Measurements from ENCODE around the gene NCOA1. TPM values are rescaled to one million over a fixed set of nuclear protein-coding genes. Genes with fewer than 3 reads are reported as not detected.

Gene NCOA1
- total RNA-seq, 1 experiment from 2014 or later = 24.6 TPM

DNA sequence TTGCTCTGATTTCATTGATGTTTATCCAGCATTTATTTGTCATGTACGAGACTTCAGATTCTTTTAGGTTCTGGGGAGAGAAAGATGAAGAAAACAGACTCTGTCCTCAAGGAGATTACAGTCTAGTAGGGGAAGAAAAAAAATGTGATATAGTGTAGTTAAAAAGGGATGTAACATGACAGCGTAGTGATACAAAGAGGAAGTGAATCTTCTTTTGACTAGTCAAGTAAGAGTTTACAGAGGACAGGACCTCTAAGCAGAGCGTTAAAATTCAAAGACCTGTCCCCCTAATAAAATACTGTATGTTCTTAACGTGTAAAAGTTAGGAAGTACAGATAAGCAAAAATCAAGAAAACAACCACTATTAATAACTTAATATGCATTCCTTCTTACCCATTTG, 47.7 kb downstream of the NCOA1 start:
- in situ Hi-C loops (cut with HindIII; ENCODE audit: low pct_unique_long_range_greater_than_20kb, low sequenced_read_pairs) = no loop called here
- intact Hi-C loops (cut with micrococcal nuclease; ENCODE audit: unreplicated experiment) = no loop called here
- no peak for DNase-seq (ENCODE audit: low read depth, low spot score)

GRCh38 chr2:24539258-24539657, 48.2 kb downstream of the NCOA1 start:
- BruUV-seq (replicated peaks) = no TSS peak
- no peak for TF ChIP-seq SIN3A (IDR thresholded peaks at IDR 0.05; ENCODE audit: borderline replicate concordance, insufficient read depth, low read depth, low read length)
- no peak for TF ChIP-seq REST (IDR thresholded peaks at IDR 0.05; ENCODE audit: insufficient read depth in 1 of 2, low read depth in 2 of 2, low read length in 1 of 2)
- no peak for TF ChIP-seq TCF7L2 (IDR thresholded peaks at IDR 0.05; ENCODE audit: low read depth, low read length)
- no peak for TF ChIP-seq POLR2AphosphoS5 (IDR thresholded peaks at IDR 0.05; ENCODE audit: low read depth, low read length)
- H3K4me1 ChIP-seq (ENCODE audit: control insufficient read depth, insufficient read depth, low read length) = no peaks in the 10 kb centered on the region
- POLR2A ChIA-PET = no interaction called here
- peaks cover 10% of the 10 kb centered on the region; the same call in 1 of the 2 replicates for H3K9me3 ChIP-seq (ENCODE audit: control insufficient read depth, insufficient read depth, low read depth, low read length)
- ATAC-seq (no peak), DNase-seq (ENCODE audit: low read depth, low spot score) (no peak)
- H3K36me3 ChIP-seq (ENCODE audit: control insufficient read depth, insufficient read depth, low read length) = no peaks in the 10 kb centered on the region
- no peak overlapping the region for H3K27ac ChIP-seq (ENCODE audit: low read length)
- intact Hi-C loops (cut with micrococcal nuclease; ENCODE audit: unreplicated experiment) (no loop called here), in situ Hi-C loops (cut with HindIII; ENCODE audit: low pct_unique_long_range_greater_than_20kb, low sequenced_read_pairs) (no loop called here)
- H3K27me3 ChIP-seq (ENCODE audit: control insufficient read depth, insufficient read depth, low read length) = no peaks in the 10 kb centered on the region
- CTCF ChIA-PET = no interaction called here
- no peak overlapping the region for H3K4me3 ChIP-seq (ENCODE audit: low read depth in 2 of 2, low read length in 2 of 2)

More for the DNA sequence above, 47.7 kb downstream of the NCOA1 start:
- no peaks in the 10 kb centered on the region for H3K4me1 ChIP-seq (ENCODE audit: control insufficient read depth, insufficient read depth, low read length)
- no peak overlapping the region for H3K27ac ChIP-seq (ENCODE audit: low read length)
- no peak overlapping the region for H3K4me3 ChIP-seq (ENCODE audit: low read depth in 2 of 2, low read length in 2 of 2)
- ATAC-seq = no peak
- ChIA-PET POLR2A (interaction anchor here (0.6 kb wide), 1 partner anchor 124 kb away, joined by 3 read pairs; no protein-coding TSS in a partner anchor), CTCF (interaction anchor here (0.6 kb wide), 1 partner anchor 139 kb away, joined by 3 read pairs; no protein-coding TSS in a partner anchor)
- BruUV-seq (replicated peaks) = no TSS peak
- H3K36me3 ChIP-seq (ENCODE audit: control insufficient read depth, insufficient read depth, low read length) = no peaks in the 10 kb centered on the region
- no peaks in the 10 kb centered on the region for H3K27me3 ChIP-seq (ENCODE audit: control insufficient read depth, insufficient read depth, low read length)
- peaks cover 10% of the 10 kb centered on the region; the same call in 1 of the 2 replicates for H3K9me3 ChIP-seq (ENCODE audit: control insufficient read depth, insufficient read depth, low read depth, low read length)
- TF ChIP-seq POLR2AphosphoS5 (IDR thresholded peaks at IDR 0.05; ENCODE audit: low read depth, low read length) (no peak), REST (IDR thresholded peaks at IDR 0.05; ENCODE audit: insufficient read depth in 1 of 2, low read depth in 2 of 2, low read length in 1 of 2) (no peak), TCF7L2 (IDR thresholded peaks at IDR 0.05; ENCODE audit: low read depth, low read length) (no peak), SIN3A (IDR thresholded peaks at IDR 0.05; ENCODE audit: borderline replicate concordance, insufficient read depth, low read depth, low read length) (no peak)
- TF ChIP-seq, protein P1, sequence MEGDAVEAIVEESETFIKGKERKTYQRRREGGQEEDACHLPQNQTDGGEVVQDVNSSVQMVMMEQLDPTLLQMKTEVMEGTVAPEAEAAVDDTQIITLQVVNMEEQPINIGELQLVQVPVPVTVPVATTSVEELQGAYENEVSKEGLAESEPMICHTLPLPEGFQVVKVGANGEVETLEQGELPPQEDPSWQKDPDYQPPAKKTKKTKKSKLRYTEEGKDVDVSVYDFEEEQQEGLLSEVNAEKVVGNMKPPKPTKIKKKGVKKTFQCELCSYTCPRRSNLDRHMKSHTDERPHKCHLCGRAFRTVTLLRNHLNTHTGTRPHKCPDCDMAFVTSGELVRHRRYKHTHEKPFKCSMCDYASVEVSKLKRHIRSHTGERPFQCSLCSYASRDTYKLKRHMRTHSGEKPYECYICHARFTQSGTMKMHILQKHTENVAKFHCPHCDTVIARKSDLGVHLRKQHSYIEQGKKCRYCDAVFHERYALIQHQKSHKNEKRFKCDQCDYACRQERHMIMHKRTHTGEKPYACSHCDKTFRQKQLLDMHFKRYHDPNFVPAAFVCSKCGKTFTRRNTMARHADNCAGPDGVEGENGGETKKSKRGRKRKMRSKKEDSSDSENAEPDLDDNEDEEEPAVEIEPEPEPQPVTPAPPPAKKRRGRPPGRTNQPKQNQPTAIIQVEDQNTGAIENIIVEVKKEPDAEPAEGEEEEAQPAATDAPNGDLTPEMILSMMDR (IDR thresholded peaks at IDR 0.05) = no peak

All from Panc1 (cell line).